SK-N-SH (cell line): ENCODE measurements around the gene CYREN. TPM values are rescaled to one million over a fixed set of nuclear protein-coding genes. Genes with fewer than 3 reads are reported as not detected.

ENCODE experiments used
- CTCF ChIA-PET: fragments of 300-600, 350-600 bp; formaldehyde crosslinking; extraction: SDS; loops from one replicate; lab custom pipeline; 2021; lab: Yijun Ruan, JAX
- POLR2A ChIA-PET: fragments of 350-600 bp; sonication (Branson Sonifier 250); formaldehyde crosslinking; extraction: SDS; loops from one replicate; lab custom pipeline; 2020; ENCODE audit warnings: antibody characterized with exemption, inconsistent platforms; lab: Yijun Ruan, JAX
- DNase-seq: peaks from one replicate; pipeline ENCODE4 v3.0.0; 2012
- H2AFZ ChIP-seq: fragments of 200-600 bp; sonication (generic); 2 replicates; pipeline ENCODE4 v1.8.1; 2016; ENCODE audit warnings: antibody characterized with exemption, mild to moderate bottlenecking, low read depth
- H3F3A ChIP-seq: fragments of 200-600 bp; sonication (generic); replicated peaks from 2 replicates; pipeline ENCODE3; 2016; ENCODE audit warnings: antibody characterized with exemption, mild to moderate bottlenecking; ENCODE audit not compliant: insufficient read depth
- H3K27ac ChIP-seq, 2 experiments: fragments of 200-500 bp in 1 of 2; fragments of 200-600 bp in 1 of 2; sonication (Bioruptor generic) in 1 of 2; sonication (generic), shearing (Covaris generic) in 1 of 2; 2 replicates each; pipeline versions ENCODE4 v1.5.1 to v1.6.1; 2014 to 2016; ENCODE audit warnings: low read depth in 2 of 2, inconsistent platforms in 1 of 2, low read length in 1 of 2, mild to moderate bottlenecking in 1 of 2, mixed read lengths in 1 of 2
- H3K27me3 ChIP-seq: fragments of 200-600 bp; sonication (generic), shearing (Covaris generic); 2 replicates; pipeline ENCODE4 v1.6.1; 2016; ENCODE audit warnings: mixed run types; ENCODE audit not compliant: insufficient read depth
- H3K36me3 ChIP-seq, 2 experiments: fragments of 200-500 bp in 1 of 2; fragments of 200-600 bp in 1 of 2; sonication (Bioruptor generic) in 1 of 2; sonication (generic) in 1 of 2; replicated peaks in 1 of 2; 2 replicates each; pipeline versions ENCODE3 to v1.5.1; 2014 to 2016; ENCODE audit warnings: low read length in 1 of 2, mild to moderate bottlenecking in 1 of 2; ENCODE audit not compliant: insufficient read depth in 2 of 2, control insufficient read depth in 1 of 2
- H3K4me1 ChIP-seq, 2 experiments: fragments of 200-500 bp in 1 of 2; fragments of 200-600 bp in 1 of 2; sonication (Bioruptor generic) in 1 of 2; sonication (generic), shearing (Covaris generic) in 1 of 2; 2 replicates each; pipeline versions ENCODE4 v1.5.1 to v1.6.1; 2014 to 2016; ENCODE audit warnings: low read depth in 1 of 2, low read length in 1 of 2, mixed run types in 1 of 2; ENCODE audit not compliant: insufficient read depth in 2 of 2, control insufficient read depth in 1 of 2
- H3K4me2 ChIP-seq: fragments of 200-600 bp; sonication (generic), shearing (Covaris generic); 2 replicates; pipeline ENCODE4 v1.6.1; 2017; ENCODE audit warnings: mixed run types
- H3K4me3 ChIP-seq, 2 experiments: fragments of 200-500 bp in 1 of 2; fragments of 200-600 bp in 1 of 2; sonication (Bioruptor generic) in 1 of 2; sonication (generic), shearing (Covaris generic) in 1 of 2; 2 replicates each; pipeline versions ENCODE4 v1.5.1 to v1.8.1; 2014 to 2016; ENCODE audit warnings: low read depth in 2 of 2, inconsistent platforms in 1 of 2, low read length in 1 of 2, mild to moderate bottlenecking in 1 of 2, mixed read lengths in 1 of 2, moderate library complexity in 1 of 2
- H3K79me2 ChIP-seq: fragments of 200-600 bp; sonication (generic); 2 replicates; pipeline ENCODE4 v1.8.1; 2017; ENCODE audit warnings: mild to moderate bottlenecking; ENCODE audit not compliant: insufficient read depth
- H3K9ac ChIP-seq: fragments of 200-600 bp; sonication (generic); 2 replicates; pipeline ENCODE4 v1.6.1; 2017; ENCODE audit warnings: mixed run types
- H3K9me2 ChIP-seq: fragments of 200-600 bp; sonication (generic); 2 replicates; pipeline ENCODE4 v1.6.1; 2017; ENCODE audit warnings: mixed run types
- H3K9me3 ChIP-seq: fragments of 200-600 bp; sonication (generic); 2 replicates; pipeline ENCODE4 v1.6.1; 2017; ENCODE audit warnings: mixed run types, mild to moderate bottlenecking, moderate library complexity
- H4K20me1 ChIP-seq: fragments of 200-600 bp; sonication (generic); 2 replicates; pipeline ENCODE4 v1.6.1; 2017; ENCODE audit warnings: mild to moderate bottlenecking, mixed run types; ENCODE audit not compliant: insufficient read depth
- CHD2 ChIP-seq: fragments of 150-350 bp; IDR thresholded peaks from 2 replicates; pipeline ENCODE4 v1.6.1; 2018; ENCODE audit warnings: low read length; ENCODE audit not compliant: partially characterized antibody
- ELF1 ChIP-seq: IDR thresholded peaks from 2 replicates; pipeline ENCODE4 v1.4.0; 2012
- FOSL2 ChIP-seq: IDR thresholded peaks from 2 replicates; pipeline ENCODE4 v1.4.0; 2012; ENCODE audit warnings: low read depth, mild to moderate bottlenecking, moderate library complexity, borderline replicate concordance
- GABPA ChIP-seq: IDR thresholded peaks from 2 replicates; pipeline ENCODE4 v1.4.0; 2012; ENCODE audit warnings: low read depth, mild to moderate bottlenecking
- JUND ChIP-seq: IDR thresholded peaks from 2 replicates; pipeline ENCODE4 v1.4.0; 2012
- PBX3 ChIP-seq: IDR thresholded peaks from 2 replicates; pipeline ENCODE4; 2012
- POLR2AphosphoS5 ChIP-seq: IDR thresholded peaks from 2 replicates; pipeline ENCODE4 v1.6.1; 2012; ENCODE audit warnings: low read depth, low read length
- RFX5 ChIP-seq: IDR thresholded peaks from 2 replicates; pipeline ENCODE4 v1.6.1; 2012; ENCODE audit warnings: mild to moderate bottlenecking, improper control_type of control experiment, low read length
- USF1 ChIP-seq: IDR thresholded peaks from 2 replicates; pipeline ENCODE4 v1.4.0; 2012; ENCODE audit warnings: low read depth, borderline replicate concordance
- USF2 ChIP-seq: fragments of 150-350 bp; IDR thresholded peaks from 2 replicates; pipeline ENCODE4 v1.6.1; 2017; ENCODE audit warnings: antibody characterized with exemption, low read length, low read depth, borderline replicate concordance
- WGBS: methylation state at CpG from one replicate; pipeline ENCODE4 v1.1.6; 2017; ENCODE audit warnings: low lambda C conversion rate; 5-methylcytosine and 5-hydroxymethylcytosine counted together
- polyA plus RNA-seq, 3 experiments: library from polyadenylated mRNA; depleted of rRNA; stranded (reverse); fragments of >200 nt; gene quantifications; 2 replicates each; pipeline ENCODE4 v1.2.3, GENCODE V29; 2012
- TF ChIP-seq, protein P1 (sequence below): fragments of 200-600 bp; sonication (generic); IDR thresholded peaks from 2 replicates; pipeline ENCODE4 v1.6.1; 2017; ENCODE audit warnings: antibody characterized with exemption, mild to moderate bottlenecking, moderate library complexity

The CYREN gene
- polyA plus RNA-seq, 1 of the 3 experiments (the other 2 are of a cell fraction): 53.4 TPM

DNA sequence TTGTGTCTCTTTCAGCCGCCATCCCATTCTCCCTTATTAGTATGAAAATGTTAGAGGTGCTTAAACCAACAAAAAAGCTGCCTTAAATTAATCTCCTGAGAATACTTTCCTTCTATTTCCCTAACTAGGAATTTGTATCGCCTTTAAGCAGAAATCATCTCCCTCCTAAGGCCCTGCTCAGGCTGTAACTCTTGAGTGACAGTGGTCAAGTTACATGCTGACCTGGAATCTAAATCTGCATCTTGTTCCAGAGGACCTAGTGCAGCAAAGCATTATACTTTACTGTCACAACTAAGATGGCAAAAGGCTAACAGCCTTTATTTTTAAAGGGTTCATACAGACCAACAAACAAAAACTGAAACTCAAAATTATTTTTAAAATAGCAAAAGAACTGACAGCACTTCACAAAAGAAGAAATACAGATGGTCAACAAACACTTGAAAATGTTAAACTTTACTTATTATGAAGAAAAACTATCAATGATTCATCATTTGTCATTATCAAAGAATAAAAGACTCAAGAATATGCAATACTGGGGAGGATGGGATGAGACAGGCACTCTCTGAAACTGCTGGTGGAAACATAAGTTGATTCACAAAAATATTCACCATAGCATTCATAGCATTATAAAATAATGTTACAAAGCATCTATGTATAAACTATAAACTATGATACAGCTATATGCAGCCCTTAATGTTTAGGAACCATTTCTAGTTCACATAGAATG lies 11.0 kb downstream of the CYREN start:
- Histone ChIP-seq H3K79me2 (no peaks in the 10 kb centered on the region), H3K27me3 (no peaks in the 10 kb centered on the region), H3K4me3 (no peak overlapping the region), H3K27ac (peak overlapping the region; percentile 21 to 23; a peak in 2 of 4 replicates), H3F3A (peaks cover 6% of the 10 kb centered on the region), H3K9me2 (no peaks in the 10 kb centered on the region), H3K9me3 (no peaks in the 10 kb centered on the region; the same call in 1 of the 2 replicates), H3K4me2 (no peak overlapping the region), H2AFZ (peak overlapping the region; percentile 8; the same call in 1 of the 2 replicates), H3K36me3 (peaks cover 6 to 13% of the 10 kb centered on the region in 2 experiments), H4K20me1 (no peaks in the 10 kb centered on the region), H3K9ac (no peak overlapping the region), H3K4me1 (peaks cover 4 to 11% of the 10 kb centered on the region in 2 experiments; a peak in 3 of 4 replicates)
- no peak for DNase-seq
- CTCF ChIA-PET: interaction anchor here (0.8 to 1.5 kb wide), 3 partner anchors 12 to 645 kb away, joined by 3 to 5 read pairs (median 3); partner anchors contain the start of gene TMEM140
- POLR2A ChIA-PET: no interaction called here
- 93% methylated on average over 2 of the region's 2 CpGs for WGBS
- TF ChIP-seq USF2 (no peak), JUND (no peak), USF1 (no peak), CHD2 (no peak), GABPA (no peak)
- TF ChIP-seq, protein P1, sequence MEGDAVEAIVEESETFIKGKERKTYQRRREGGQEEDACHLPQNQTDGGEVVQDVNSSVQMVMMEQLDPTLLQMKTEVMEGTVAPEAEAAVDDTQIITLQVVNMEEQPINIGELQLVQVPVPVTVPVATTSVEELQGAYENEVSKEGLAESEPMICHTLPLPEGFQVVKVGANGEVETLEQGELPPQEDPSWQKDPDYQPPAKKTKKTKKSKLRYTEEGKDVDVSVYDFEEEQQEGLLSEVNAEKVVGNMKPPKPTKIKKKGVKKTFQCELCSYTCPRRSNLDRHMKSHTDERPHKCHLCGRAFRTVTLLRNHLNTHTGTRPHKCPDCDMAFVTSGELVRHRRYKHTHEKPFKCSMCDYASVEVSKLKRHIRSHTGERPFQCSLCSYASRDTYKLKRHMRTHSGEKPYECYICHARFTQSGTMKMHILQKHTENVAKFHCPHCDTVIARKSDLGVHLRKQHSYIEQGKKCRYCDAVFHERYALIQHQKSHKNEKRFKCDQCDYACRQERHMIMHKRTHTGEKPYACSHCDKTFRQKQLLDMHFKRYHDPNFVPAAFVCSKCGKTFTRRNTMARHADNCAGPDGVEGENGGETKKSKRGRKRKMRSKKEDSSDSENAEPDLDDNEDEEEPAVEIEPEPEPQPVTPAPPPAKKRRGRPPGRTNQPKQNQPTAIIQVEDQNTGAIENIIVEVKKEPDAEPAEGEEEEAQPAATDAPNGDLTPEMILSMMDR: no peak

GRCh38 chr7:135158874-135159273 lies 11.6 kb downstream of the CYREN start:
- H3K4me2 ChIP-seq: no peak overlapping the region
- no peak overlapping the region for H3K4me3 ChIP-seq
- ChIA-PET POLR2A (no interaction called here), CTCF (interaction anchor here (0.7 to 1.2 kb wide), 3 partner anchors 10 to 645 kb away, joined by 3 to 4 read pairs (median 3); no protein-coding TSS in a partner anchor)
- no peak for DNase-seq
- peaks cover 6% of the 10 kb centered on the region for H3F3A ChIP-seq
- H3K9ac ChIP-seq: no peak overlapping the region
- H3K9me3 ChIP-seq: no peaks in the 10 kb centered on the region; the same call in 1 of the 2 replicates
- H3K79me2 ChIP-seq: no peaks in the 10 kb centered on the region
- TF ChIP-seq PBX3: no peak
- TF ChIP-seq USF1: no peak
- TF ChIP-seq USF2: no peak
- no peak for TF ChIP-seq RFX5
- no peak for TF ChIP-seq POLR2AphosphoS5
- TF ChIP-seq ELF1: no peak
- TF ChIP-seq FOSL2: no peak
- H3K4me1 ChIP-seq: peaks cover 4 to 11% of the 10 kb centered on the region in 2 experiments; a peak in 3 of 4 replicates
- peaks cover 0 to 10% of the 10 kb centered on the region in 2 experiments for H3K36me3 ChIP-seq
- H4K20me1 ChIP-seq: no peaks in the 10 kb centered on the region
- WGBS: 95% methylated on average over 5 of the region's 6 CpGs
- H3K27ac ChIP-seq: no peak overlapping the region
- H2AFZ ChIP-seq: no peak overlapping the region
- no peaks in the 10 kb centered on the region for H3K27me3 ChIP-seq
- no peaks in the 10 kb centered on the region for H3K9me2 ChIP-seq
